Upper lobe of left lung (tissue), 4 donors: ENCODE measurements around the gene MIEF1.

Source experiments
- CTCF ChIP-seq, 6 experiments: fragments of 450-650 bp in 4 of 6; fragments of 200-600 bp in 2 of 6; sonication (generic) in 2 of 6; IDR thresholded peaks; one replicate each; pipeline ENCODE4 v1.5.1; 2016 to 2019; ENCODE audit warnings: antibody characterized with exemption in 6 of 6
- POLR2A ChIP-seq, 4 donors: fragments of 450-650 bp; IDR thresholded peaks; one replicate each; pipeline ENCODE4 v1.5.1; 2016 to 2017; ENCODE audit warnings: antibody characterized with exemption in 4 of 4, mild to moderate bottlenecking in 2 of 4
- POLR2AphosphoS5 ChIP-seq, 2 donors: sonication (generic); formaldehyde crosslinking; IDR thresholded peaks; one replicate each; pipeline ENCODE4 v1.5.1; 2017; ENCODE audit warnings: antibody characterized with exemption in 2 of 2

GRCh38 chr22:39510529-39511149, 8.5 kb downstream of the MIEF1 start:
- TF ChIP-seq CTCF (IDR thresholded peaks at IDR 0.05) (no peak), POLR2A (IDR thresholded peaks at IDR 0.05) (no peak), POLR2AphosphoS5 (IDR thresholded peaks at IDR 0.05) (no peak)
